Gastroesophageal sphincter (tissue), 3 donors: ENCODE results near the gene IFNGR2.

Source experiments
- EP300 ChIP-seq: sonication (generic); formaldehyde crosslinking; IDR thresholded peaks from one replicate; pipeline ENCODE4 v1.6.1; 2017; ENCODE audit warnings: antibody characterized with exemption, mild to moderate bottlenecking
- POLR2A ChIP-seq, 2 donors: fragments of 450-650 bp; IDR thresholded peaks; one replicate each; pipeline ENCODE4 v1.6.1; 2017; ENCODE audit warnings: antibody characterized with exemption in 2 of 2, mild to moderate bottlenecking in 2 of 2, moderate library complexity in 1 of 2
- POLR2AphosphoS5 ChIP-seq: sonication (generic); formaldehyde crosslinking; IDR thresholded peaks from one replicate; pipeline ENCODE4 v1.6.1; 2017; ENCODE audit warnings: antibody characterized with exemption
- TF ChIP-seq, protein P1 (sequence below), 4 experiments: fragments of 200-600 bp in 2 of 4; fragments of 450-650 bp in 2 of 4; sonication (generic) in 1 of 4; IDR thresholded peaks; one replicate each; pipeline ENCODE4 v1.5.1; 2017 to 2019; ENCODE audit warnings: antibody characterized with exemption in 4 of 4, mild to moderate bottlenecking in 2 of 4, moderate library complexity in 2 of 4

DNA sequence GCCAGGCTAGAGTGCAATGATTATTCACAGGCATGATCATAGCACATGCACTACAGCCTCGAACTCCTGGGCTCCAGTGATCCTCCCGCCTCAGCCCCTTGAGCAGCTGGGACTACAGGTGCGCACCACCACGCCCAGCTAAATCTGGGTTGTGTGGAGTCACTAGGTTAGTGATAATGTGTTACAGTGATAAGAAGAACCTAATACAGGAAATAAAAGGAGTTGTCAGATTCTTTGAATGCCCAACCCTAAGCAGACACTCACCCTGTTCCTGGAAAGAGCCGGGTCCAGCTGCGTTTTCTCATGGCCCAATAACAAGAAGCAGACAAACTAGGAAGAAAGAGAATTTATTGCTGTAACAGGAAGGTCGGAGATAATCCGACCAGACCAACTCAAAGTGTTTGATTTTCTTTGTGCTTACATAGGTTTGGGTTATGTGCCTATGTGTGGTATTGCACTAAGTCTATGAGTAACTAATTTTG is 8.8 kb downstream of the IFNGR2 start:
- TF ChIP-seq, protein P1, sequence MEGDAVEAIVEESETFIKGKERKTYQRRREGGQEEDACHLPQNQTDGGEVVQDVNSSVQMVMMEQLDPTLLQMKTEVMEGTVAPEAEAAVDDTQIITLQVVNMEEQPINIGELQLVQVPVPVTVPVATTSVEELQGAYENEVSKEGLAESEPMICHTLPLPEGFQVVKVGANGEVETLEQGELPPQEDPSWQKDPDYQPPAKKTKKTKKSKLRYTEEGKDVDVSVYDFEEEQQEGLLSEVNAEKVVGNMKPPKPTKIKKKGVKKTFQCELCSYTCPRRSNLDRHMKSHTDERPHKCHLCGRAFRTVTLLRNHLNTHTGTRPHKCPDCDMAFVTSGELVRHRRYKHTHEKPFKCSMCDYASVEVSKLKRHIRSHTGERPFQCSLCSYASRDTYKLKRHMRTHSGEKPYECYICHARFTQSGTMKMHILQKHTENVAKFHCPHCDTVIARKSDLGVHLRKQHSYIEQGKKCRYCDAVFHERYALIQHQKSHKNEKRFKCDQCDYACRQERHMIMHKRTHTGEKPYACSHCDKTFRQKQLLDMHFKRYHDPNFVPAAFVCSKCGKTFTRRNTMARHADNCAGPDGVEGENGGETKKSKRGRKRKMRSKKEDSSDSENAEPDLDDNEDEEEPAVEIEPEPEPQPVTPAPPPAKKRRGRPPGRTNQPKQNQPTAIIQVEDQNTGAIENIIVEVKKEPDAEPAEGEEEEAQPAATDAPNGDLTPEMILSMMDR (IDR thresholded peaks at IDR 0.05), result no peak
- TF ChIP-seq EP300 (no peak), POLR2AphosphoS5 (no peak), POLR2A (IDR thresholded peaks at IDR 0.05) (no peak)
